Loucy (cell line): Measurements from ENCODE around the gene RBM39.
A peak's percentile ranks its signal among the peaks of the same experiment; 100 is the strongest.

ENCODE experiments used
- H2AFZ ChIP-seq: fragments of 200-600 bp; sonication (generic); 2 replicates; pipeline ENCODE4 v1.6.0; 2016; ENCODE audit warnings: antibody characterized with exemption, mild to moderate bottlenecking, low read length, moderate library complexity
- H3F3A ChIP-seq: fragments of 200-600 bp; 2 replicates; pipeline ENCODE4 v1.6.0; 2016; ENCODE audit warnings: antibody characterized with exemption, low read depth, mild to moderate bottlenecking
- H3K27me3 ChIP-seq: fragments of 200-600 bp; sonication (generic); 2 replicates; pipeline ENCODE4 v1.6.1; 2014; ENCODE audit warnings: low read length, mild to moderate bottlenecking; ENCODE audit not compliant: insufficient read depth, poor library complexity, severe bottlenecking
- H3K36me3 ChIP-seq: fragments of 200-600 bp; sonication (generic); 2 replicates; pipeline ENCODE4 v1.6.1; 2016; ENCODE audit warnings: low read length; ENCODE audit not compliant: insufficient read depth
- H3K4me1 ChIP-seq: fragments of 200-600 bp; sonication (generic); 2 replicates; pipeline ENCODE4 v1.5.1; 2014; ENCODE audit warnings: low read length, mild to moderate bottlenecking; ENCODE audit not compliant: insufficient read depth, poor library complexity, severe bottlenecking
- H3K4me2 ChIP-seq: fragments of 200-600 bp; sonication (generic); 2 replicates; pipeline ENCODE4 v1.6.0; 2014; ENCODE audit warnings: antibody characterized with exemption, low read length, low read depth, mild to moderate bottlenecking; ENCODE audit not compliant: poor library complexity, severe bottlenecking
- H3K4me3 ChIP-seq: fragments of 200-600 bp; sonication (generic); 2 replicates; pipeline ENCODE4 v1.5.1; 2014; ENCODE audit warnings: low read length, mild to moderate bottlenecking, mixed read lengths; ENCODE audit not compliant: poor library complexity, severe bottlenecking
- H3K79me2 ChIP-seq: fragments of 200-600 bp; sonication (generic); 2 replicates; pipeline ENCODE4 v1.6.1; 2014; ENCODE audit warnings: low read length; ENCODE audit not compliant: insufficient read depth
- H3K9ac ChIP-seq: fragments of 200-600 bp; sonication (generic); 2 replicates; pipeline ENCODE4 v1.6.0; 2014; ENCODE audit warnings: mild to moderate bottlenecking, low read depth, low read length, moderate library complexity; ENCODE audit not compliant: poor library complexity, severe bottlenecking
- H3K9me2 ChIP-seq: fragments of 200-600 bp; sonication (generic); replicated peaks from 2 replicates; pipeline ENCODE4 v1.6.1; 2016; ENCODE audit warnings: low read depth, low read length, mixed read lengths
- H3K9me3 ChIP-seq: fragments of 200-600 bp; sonication (generic); 2 replicates; pipeline ENCODE4 v1.6.1; 2014; ENCODE audit warnings: mild to moderate bottlenecking, antibody characterized with exemption, low read length, low read depth; ENCODE audit not compliant: insufficient read depth
- H4K20me1 ChIP-seq: fragments of 200-600 bp; sonication (generic); 2 replicates; pipeline ENCODE4 v1.6.0; 2014; ENCODE audit warnings: antibody characterized with exemption, low read length, mild to moderate bottlenecking; ENCODE audit not compliant: insufficient read depth, poor library complexity, severe bottlenecking
- EZH2phosphoT487 ChIP-seq: fragments of 200-600 bp; IDR thresholded peaks from 2 replicates; pipeline ENCODE4 v1.6.1; 2018; ENCODE audit warnings: antibody characterized with exemption, mild to moderate bottlenecking, moderate library complexity, borderline replicate concordance
- TF ChIP-seq, protein P1 (sequence below): fragments of 200-600 bp; sonication (generic); conservative IDR thresholded peaks from 2 replicates; pipeline ENCODE4 v1.5.1; 2014; ENCODE audit warnings: mild to moderate bottlenecking, antibody characterized with exemption, low read length

RBM39 gene

DNA sequence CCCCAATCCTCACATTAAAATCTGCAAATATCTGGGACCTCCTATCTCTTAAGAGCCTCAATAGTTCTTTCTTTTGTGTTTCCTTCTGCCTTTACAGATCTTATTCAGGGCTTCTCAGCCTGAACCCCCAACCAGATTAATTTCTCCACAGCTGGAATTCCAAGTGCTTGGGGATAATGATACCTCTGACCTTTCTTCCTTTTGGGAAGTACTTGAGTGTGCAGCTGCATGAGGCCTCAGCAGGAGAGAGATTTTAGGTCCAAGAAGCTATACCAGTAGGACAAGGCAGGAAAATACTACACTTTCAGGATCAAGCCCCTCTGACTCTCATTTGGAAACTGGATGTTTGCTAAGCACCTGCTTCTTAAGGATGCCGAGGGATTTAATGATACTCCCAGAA lies 32.3 kb upstream of the RBM39 start:
- no peak overlapping the region for H2AFZ ChIP-seq
- no peaks in the 10 kb centered on the region for H3K27me3 ChIP-seq
- H3K9me2 ChIP-seq, result no peaks in the 10 kb centered on the region
- H4K20me1 ChIP-seq, result peaks cover 33% of the 10 kb centered on the region
- H3F3A ChIP-seq, result peaks cover 3% of the 10 kb centered on the region; the same call in 1 of the 2 replicates
- peaks cover 53% of the 10 kb centered on the region for H3K4me1 ChIP-seq
- H3K9me3 ChIP-seq, result no peaks in the 10 kb centered on the region
- no peaks in the 10 kb centered on the region for H3K36me3 ChIP-seq
- peak overlapping the region; percentile 93 for H3K9ac ChIP-seq
- H3K79me2 ChIP-seq, result peaks cover 71% of the 10 kb centered on the region
- TF ChIP-seq, protein P1, sequence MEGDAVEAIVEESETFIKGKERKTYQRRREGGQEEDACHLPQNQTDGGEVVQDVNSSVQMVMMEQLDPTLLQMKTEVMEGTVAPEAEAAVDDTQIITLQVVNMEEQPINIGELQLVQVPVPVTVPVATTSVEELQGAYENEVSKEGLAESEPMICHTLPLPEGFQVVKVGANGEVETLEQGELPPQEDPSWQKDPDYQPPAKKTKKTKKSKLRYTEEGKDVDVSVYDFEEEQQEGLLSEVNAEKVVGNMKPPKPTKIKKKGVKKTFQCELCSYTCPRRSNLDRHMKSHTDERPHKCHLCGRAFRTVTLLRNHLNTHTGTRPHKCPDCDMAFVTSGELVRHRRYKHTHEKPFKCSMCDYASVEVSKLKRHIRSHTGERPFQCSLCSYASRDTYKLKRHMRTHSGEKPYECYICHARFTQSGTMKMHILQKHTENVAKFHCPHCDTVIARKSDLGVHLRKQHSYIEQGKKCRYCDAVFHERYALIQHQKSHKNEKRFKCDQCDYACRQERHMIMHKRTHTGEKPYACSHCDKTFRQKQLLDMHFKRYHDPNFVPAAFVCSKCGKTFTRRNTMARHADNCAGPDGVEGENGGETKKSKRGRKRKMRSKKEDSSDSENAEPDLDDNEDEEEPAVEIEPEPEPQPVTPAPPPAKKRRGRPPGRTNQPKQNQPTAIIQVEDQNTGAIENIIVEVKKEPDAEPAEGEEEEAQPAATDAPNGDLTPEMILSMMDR, result no peak
- TF ChIP-seq EZH2phosphoT487, result no peak
- H3K4me3 ChIP-seq, result peak overlapping the region; percentile 94
- peak overlapping the region; percentile 100 for H3K4me2 ChIP-seq

DNA sequence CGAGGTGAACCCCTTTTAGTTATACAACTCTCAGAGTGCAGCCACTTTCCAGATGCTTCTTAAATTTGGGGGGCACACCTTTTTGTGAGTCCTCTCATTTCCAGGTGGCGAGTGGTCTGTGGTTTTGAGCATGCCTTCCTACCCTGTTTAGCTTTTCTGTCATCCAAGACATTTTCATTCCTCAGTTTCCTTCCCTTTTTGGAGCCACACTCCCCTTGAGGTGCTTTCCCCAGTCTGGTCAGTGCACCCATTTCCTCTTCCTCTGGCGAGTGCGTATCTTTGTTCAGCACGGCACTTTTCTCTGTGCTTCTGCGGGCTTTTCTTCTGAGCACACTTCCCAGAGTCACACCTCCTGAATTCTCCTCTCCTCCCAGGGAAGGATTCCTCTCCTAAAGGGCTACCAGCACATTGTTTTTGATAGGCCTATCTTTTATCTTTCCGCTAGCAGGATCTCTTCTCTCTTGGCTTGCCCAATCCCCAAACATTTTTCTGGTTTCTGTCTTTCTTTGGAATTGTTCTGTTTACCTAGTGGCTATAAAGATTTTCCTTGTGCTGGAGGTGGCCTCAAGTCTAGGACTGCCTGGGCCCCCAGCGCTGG lies 31.2 kb upstream of the RBM39 start:
- peaks cover 59% of the 10 kb centered on the region for H3K79me2 ChIP-seq
- peaks cover 64% of the 10 kb centered on the region for H3K4me1 ChIP-seq
- peaks cover 33% of the 10 kb centered on the region for H4K20me1 ChIP-seq

DNA sequence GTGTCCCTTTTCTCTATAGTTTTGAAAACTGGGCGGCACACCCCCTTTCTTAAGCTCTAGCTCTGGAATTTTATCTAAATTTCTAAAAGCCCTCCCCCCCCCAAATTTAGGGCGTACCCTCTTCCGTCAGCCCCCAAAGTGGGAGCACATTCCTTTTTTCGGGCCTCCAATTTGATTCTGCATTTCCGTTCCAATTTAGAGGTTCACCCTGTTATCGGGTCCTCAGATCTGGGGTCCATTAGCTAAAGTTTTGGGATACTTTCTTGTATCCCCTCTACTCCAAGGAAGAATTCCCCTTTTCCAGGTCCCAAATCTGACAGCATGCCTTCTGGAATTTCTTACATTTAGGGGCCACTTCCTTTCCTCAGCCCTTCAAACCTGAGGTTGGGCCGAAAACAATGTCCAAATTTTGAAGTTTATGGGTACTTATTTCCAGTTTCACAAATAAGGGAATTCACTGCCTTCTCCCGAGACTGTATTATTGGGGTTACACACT lies 30.6 kb upstream of the RBM39 start:
- Histone ChIP-seq H3K4me3 (peak overlapping the region; percentile 94), H3F3A (peaks cover 10% of the 10 kb centered on the region; the same call in 1 of the 2 replicates), H3K4me2 (peak overlapping the region; percentile 100), H3K9me3 (no peaks in the 10 kb centered on the region), H3K79me2 (peaks cover 55% of the 10 kb centered on the region), H3K27me3 (no peaks in the 10 kb centered on the region), H3K9me2 (no peaks in the 10 kb centered on the region), H4K20me1 (peaks cover 33% of the 10 kb centered on the region), H3K36me3 (no peaks in the 10 kb centered on the region), H3K4me1 (peaks cover 68% of the 10 kb centered on the region), H2AFZ (peak overlapping the region; percentile 58), H3K9ac (peak overlapping the region; percentile 93)
- TF ChIP-seq, protein P1, result no peak
- no peak for TF ChIP-seq EZH2phosphoT487

More for the DNA sequence above, 31.2 kb upstream of the RBM39 start:
- TF ChIP-seq, protein P1, result no peak
- no peak for TF ChIP-seq EZH2phosphoT487
- 0 out of 2 replicates have a peak overlapping the region, but pooled peaks have one; percentile 58 for H2AFZ ChIP-seq
- peak overlapping the region; percentile 94 for H3K4me3 ChIP-seq
- H3K9me3 ChIP-seq, result no peaks in the 10 kb centered on the region
- H3K4me2 ChIP-seq, result peak overlapping the region; percentile 100
- H3K9me2 ChIP-seq, result no peaks in the 10 kb centered on the region
- H3K27me3 ChIP-seq, result no peaks in the 10 kb centered on the region
- H3F3A ChIP-seq, result peaks cover 10% of the 10 kb centered on the region; the same call in 1 of the 2 replicates
- no peaks in the 10 kb centered on the region for H3K36me3 ChIP-seq
- peak overlapping the region; percentile 93 for H3K9ac ChIP-seq
